GM21717 (cell line): Measurements from ENCODE around the gene RNF182.
"Not testable (repeated sequence)": the region's sequence is repeated elsewhere in the genome, so short reads cannot be mapped to it uniquely, and the experiment has no call there.

ENCODE experiments used
- ATAC-seq: cut with Tn5 transposase; IDR thresholded peaks from one replicate; pipeline ENCODE4 v1.9.1; 2021; ENCODE audit warnings: mild to moderate bottlenecking, moderate library complexity; ENCODE audit not compliant: unreplicated experiment

RNF182 gene

DNA sequence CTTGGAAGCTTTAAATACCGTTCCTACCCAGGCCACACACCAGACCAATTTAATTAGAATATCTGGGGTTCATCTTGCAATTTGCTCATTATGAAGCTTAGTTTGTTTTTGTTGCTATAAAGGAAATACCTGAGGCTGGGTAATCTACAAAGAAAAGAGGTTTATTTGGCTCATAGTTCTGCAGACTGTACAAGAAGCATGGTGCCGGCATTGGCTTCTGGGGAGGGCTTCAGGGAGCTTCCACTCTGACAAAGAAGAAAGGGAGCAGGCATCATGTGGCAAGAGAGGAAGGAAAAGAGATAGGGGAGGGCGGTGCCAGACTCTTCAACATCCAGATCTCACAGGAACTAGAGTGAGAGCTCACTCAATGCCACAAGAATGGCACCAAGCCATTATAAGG, 73.6 kb downstream of the RNF182 start:
- ATAC-seq: no peak

DNA sequence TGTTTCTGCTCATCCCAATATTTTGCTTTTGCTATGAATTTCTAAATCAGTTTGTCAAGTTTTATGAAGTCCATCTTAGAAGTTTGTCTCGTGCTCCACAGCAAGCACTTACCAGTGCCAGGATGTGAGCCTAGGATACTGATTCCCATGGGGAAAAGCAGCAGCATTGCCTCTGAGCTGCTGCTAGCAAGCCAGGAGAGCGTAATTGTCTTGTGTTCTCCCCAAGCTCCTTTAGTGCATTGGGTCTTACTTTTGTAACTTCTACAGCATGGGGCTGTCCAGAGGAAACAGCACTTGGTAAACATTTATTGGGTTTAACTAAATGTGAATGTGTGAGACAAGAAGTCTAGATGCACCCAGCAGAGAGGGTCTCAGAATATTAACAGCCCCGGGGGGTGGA, 76.1 kb downstream of the RNF182 start:
- ATAC-seq: no peak

DNA sequence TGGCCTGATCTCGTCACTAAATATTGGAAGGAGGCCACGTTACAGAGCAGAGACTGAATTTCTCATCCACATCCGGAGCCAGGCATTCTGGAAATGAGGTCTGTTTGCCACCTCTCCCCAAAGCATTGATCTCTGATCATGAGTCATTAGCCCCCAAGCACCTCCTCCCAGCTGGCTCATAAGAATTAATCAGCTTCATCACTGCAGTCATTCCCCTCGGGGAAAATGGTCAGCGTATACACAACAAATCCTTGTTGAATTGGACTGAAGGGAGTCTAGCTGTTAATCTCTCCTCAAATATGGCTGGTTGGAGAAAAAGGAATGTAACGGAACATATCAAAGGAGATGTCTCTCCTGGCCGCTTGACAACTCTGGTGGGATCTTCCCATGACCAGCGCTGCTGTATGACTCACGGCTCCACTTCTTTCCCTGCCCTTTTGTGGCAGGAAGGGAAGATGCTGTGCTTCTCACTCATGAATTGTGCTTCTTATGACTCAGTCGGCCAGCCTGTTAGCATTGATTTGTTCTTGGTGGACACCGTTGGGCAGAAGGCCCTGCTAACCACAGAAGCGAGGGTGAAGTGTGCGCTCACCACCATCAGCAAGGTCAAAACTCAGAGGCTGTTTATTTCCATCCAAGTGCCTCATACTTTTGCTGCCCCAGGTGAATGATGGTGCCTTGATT, 76.7 kb downstream of the RNF182 start:
- no peak for ATAC-seq

- no peak for ATAC-seq
Observed at GRCh38 chr6:14002176-14002947, 77.6 kb downstream of the RNF182 start.

GRCh38 chr6:14004258-14004657, 79.5 kb downstream of the RNF182 start:
- ATAC-seq: no peak

GRCh38 chr6:14008809-14009208, 84.1 kb downstream of the RNF182 start:
- no peak for ATAC-seq

DNA sequence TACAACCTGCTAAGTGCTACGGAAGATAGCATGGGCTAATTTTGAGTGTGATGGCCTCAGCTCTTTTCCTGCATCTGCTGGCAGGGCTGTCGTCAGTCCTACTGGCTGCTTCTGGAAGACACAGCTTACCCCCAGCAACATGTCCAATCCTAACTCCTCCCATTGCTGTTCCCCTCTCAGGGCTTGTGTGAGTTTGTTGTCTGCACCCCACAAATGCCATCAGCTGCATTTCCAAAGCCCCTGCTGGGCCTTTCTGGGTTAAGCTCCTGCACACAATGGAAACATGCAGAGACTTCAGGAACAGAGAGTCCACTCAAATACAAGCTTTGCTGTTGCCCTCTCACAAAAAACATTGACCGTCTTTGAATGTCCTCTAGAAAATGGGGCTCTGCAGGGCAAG, 84.7 kb downstream of the RNF182 start:
- no peak for ATAC-seq

DNA sequence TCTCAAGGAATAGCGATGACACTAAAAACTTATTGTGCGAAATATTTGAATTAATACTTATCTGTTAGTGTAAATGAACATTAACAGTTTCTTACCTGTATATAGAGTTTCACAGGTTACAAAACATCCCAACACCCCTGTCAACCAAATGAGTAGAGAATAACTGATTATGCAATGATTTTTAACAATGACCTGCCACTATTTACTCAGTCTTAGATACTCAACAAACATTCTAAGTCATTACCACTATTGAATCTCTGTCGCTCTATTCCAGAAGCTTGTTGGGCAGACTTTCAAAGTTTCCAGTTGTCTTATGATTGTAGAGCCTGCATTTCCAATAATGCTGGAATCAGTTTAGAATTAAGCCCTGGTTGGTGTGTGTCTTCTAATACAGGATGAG, 85.5 kb downstream of the RNF182 start:
- no peak for ATAC-seq

- ATAC-seq: no peak
Observed at GRCh38 chr6:14012313-14013030, 87.7 kb downstream of the RNF182 start.

DNA sequence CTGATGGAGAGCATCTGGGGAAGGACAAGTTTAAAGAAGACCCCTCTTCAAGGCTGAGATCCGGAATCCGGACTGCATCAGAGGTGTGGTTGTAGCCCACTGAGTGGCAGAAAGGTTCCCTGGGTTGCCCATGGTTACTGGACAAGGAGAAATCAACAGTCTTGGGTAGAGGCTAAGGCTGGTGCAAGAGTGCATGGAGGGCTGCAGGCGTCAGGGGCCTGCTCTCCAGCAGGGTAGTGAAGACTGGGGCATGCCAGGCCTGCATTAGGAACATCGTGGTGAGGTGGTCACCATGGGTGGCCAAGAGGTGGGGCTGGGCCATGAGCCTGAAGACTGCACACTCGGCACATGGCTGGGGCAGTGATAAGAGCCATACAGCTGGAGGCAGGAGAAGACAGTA, 91.2 kb downstream of the RNF182 start:
- ATAC-seq: no peak

DNA sequence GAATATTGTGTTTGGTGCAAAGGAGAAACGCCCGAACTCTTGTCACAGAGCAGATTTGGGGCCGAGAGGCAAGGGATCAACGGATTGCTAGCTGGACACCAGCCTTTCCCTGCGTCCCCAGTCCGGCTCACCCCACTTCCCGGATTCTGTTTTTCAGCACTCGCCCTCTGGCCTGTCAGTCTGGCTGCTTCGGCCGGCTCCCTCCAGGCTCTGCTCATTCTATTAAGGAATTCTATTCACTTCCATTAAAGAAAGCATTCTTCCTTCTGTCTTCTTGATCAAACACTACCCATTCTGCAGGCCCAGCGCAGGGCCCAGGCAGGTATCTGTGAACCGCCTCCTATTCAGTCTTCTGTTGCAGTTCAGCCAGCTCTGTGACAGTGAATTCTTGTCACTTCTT, 91.7 kb downstream of the RNF182 start:
- ATAC-seq: no peak

GRCh38 chr6:14016935-14017625, 92.3 kb downstream of the RNF182 start:
- ATAC-seq: no peak

DNA sequence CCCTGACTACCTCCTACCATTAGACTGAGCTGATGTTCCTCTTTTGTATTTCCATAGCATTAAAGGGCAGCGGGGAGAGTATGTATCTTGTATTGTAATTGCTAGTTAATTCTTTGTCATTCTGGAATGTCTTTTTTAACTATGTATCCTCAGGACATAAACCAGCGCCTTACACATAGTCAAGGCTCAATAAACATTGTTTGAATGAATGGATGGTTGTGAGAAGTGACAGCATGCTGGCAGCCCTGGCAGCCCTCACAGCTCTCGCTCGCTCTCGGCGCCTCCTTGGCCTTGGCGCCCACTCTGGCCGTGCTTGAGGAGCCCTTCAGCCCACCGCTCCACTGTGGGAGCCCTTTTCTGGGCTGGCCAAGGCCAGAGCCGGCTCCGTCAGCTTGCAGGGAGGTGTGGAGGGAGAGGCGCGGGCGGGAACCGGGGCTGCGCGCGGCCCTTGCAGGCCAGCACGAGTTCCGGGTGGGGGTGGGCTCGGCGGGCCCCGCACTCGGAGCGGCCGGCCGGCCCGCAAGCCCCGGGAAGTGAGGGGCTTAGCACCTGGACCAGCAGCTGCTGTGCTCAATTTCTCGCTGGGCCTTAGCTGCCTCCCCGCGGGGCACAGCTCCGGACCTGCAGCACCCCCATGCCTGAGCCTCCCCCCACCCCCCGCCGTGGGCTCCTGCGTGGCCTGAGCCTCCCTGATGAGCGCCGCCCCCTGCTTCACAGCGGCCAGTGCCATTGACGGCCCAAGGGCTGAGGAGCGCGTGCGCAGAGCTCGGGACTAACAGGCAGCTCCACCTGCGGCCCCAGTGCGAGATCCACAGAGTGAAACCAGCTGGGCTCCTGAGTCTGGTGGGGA, 93.1 kb downstream of the RNF182 start:
- no peak for ATAC-seq

GRCh38 chr6:14018559-14018958, 93.8 kb downstream of the RNF182 start:
- not testable (repeated sequence) for ATAC-seq

GRCh38 chr6:14020551-14020950, 95.8 kb downstream of the RNF182 start:
- no peak for ATAC-seq

DNA sequence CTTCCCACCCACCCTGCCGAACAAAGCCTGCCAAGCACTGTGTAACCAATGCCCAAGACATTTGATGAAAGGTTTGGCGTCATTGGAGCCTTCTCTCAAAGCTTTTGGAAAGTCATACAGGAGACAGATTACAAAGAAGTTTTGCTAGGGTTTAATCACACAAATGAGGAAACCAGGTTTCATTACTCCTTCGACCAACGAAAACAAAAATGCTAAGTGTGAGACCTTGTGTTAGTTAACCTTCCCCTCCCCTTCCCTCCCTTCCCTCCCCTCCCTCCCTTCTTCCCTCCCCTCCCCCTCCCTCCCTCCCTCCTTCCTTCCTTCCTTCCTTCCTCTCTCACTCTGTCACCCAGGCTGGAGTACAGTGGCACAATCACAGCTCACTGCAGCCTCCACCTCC, 96.7 kb downstream of the RNF182 start:
- no peak for ATAC-seq

GRCh38 chr6:14022673-14023072, 97.9 kb downstream of the RNF182 start:
- ATAC-seq: no peak

- no peak for ATAC-seq
Observed at GRCh38 chr6:14023855-14024254, 99.1 kb downstream of the RNF182 start.

DNA sequence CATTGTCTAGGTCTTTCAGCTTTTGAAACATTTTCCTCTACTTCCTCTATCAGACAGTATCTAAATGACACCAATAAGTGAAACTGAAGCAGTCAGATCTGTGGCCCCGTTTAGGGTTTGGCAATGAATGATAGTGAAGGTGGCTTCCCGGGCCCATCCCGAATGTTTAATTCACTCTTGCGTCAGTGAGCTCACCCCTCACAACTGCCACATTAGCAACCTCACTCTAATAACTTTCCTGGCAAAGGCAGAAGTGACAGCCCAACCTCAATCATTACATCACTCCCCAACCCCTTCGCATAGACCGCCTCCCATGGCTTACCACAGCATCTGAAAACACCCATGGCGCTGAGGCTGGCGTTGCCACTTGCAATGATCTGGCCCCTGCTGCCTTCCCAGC, 100.4 kb downstream of the RNF182 start:
- peak; percentile 56 for ATAC-seq

GRCh38 chr6:14026831-14027539, 102.2 kb downstream of the RNF182 start:
- ATAC-seq: no peak
